Ascending aorta (tissue), 2 donors: ENCODE data around the gene DHX8. TPM values are rescaled to one million over a fixed set of nuclear protein-coding genes. Genes with fewer than 3 reads are reported as not detected.
A peak's percentile ranks its signal among the peaks of the same experiment; 100 is the strongest.

Source experiments
- DNase-seq, 2 donors: peaks; one replicate each; pipeline ENCODE4 v3.0.0-alpha.2; 2019; ENCODE audit warnings: low spot score in 2 of 2
- H3K27ac ChIP-seq, 2 donors: fragments of 200-600 bp; sonication (generic); one replicate each; pipeline ENCODE4 v1.5.1; 2016 to 2017; ENCODE audit warnings: mild to moderate bottlenecking in 1 of 2
- H3K27me3 ChIP-seq: fragments of 200-600 bp; sonication (generic); one replicate; pipeline ENCODE4 v1.5.1; 2017
- H3K36me3 ChIP-seq, 2 donors: fragments of 200-600 bp; sonication (generic); one replicate each; pipeline ENCODE4 v1.5.1; 2016
- H3K4me1 ChIP-seq, 2 donors: fragments of 200-600 bp; sonication (generic); one replicate each; pipeline ENCODE4 v1.5.1; 2016 to 2017; ENCODE audit warnings: mild to moderate bottlenecking in 1 of 2
- H3K4me3 ChIP-seq, 2 donors: fragments of 200-600 bp; sonication (generic); one replicate each; pipeline ENCODE4 v1.5.1; 2016 to 2017; ENCODE audit warnings: mild to moderate bottlenecking in 1 of 2
- H3K9me3 ChIP-seq, 2 donors: fragments of 200-600 bp; sonication (generic); one replicate each; pipeline ENCODE4 v1.5.1; 2016
- CTCF ChIP-seq, 3 experiments: fragments of 200-600 bp in 2 of 3; fragments of 450-650 bp in 1 of 3; sonication (generic) in 2 of 3; IDR thresholded peaks; one replicate each; pipeline ENCODE4 v1.5.1; 2016 to 2019; ENCODE audit warnings: antibody characterized with exemption in 3 of 3, mild to moderate bottlenecking in 1 of 3, moderate library complexity in 1 of 3
- intact Hi-C: fragments of 100-400 bp; cut with DNase I; formaldehyde crosslinking; loops from one replicate; pipeline ENCODE4 v1.15.1; 2023
- total RNA-seq: library from RNA; depleted of rRNA; stranded (reverse); fragments of >200 nt; gene quantifications from one replicate; pipeline ENCODE4 v1.1.0, GENCODE V29; 2016

DHX8 gene
- total RNA-seq, 1 donor from 2014 or later, result 50.0 TPM

GRCh38 chr17:43547189-43547550, 63.4 kb downstream of the DHX8 start:
- no peaks in the 10 kb centered on the region for H3K27me3 ChIP-seq
- intact Hi-C loops, result no loop called here
- no peak overlapping the region for H3K27ac ChIP-seq

GRCh38 chr17:43547659-43548256, 64.0 kb downstream of the DHX8 start:
- TF ChIP-seq CTCF (IDR thresholded peaks at IDR 0.05), result no peak
- H3K36me3 ChIP-seq, result no peaks in the 10 kb centered on the region
- no peak for DNase-seq
- peaks cover 2 to 6% of the 10 kb centered on the region in 2 donors for H3K4me1 ChIP-seq
- H3K27me3 ChIP-seq, result no peaks in the 10 kb centered on the region
- H3K4me3 ChIP-seq, result no peak overlapping the region
- H3K27ac ChIP-seq, result no peak overlapping the region
- no peaks in the 10 kb centered on the region for H3K9me3 ChIP-seq
- intact Hi-C loops, result no loop called here

More at GRCh38 chr17:43547189-43547550, 63.4 kb downstream of the DHX8 start:
- Histone ChIP-seq H3K9me3 (no peaks in the 10 kb centered on the region), H3K4me3 (peak overlapping the region in 1 of 2 donors; percentile 74), H3K4me1 (peaks cover 2 to 6% of the 10 kb centered on the region in 2 donors), H3K36me3 (no peaks in the 10 kb centered on the region)
- no peak for TF ChIP-seq CTCF (IDR thresholded peaks at IDR 0.05)
- no peak for DNase-seq

GRCh38 chr17:43548689-43549379, 65.1 kb downstream of the DHX8 start:
- Histone ChIP-seq H3K9me3 (no peaks in the 10 kb centered on the region), H3K27me3 (no peaks in the 10 kb centered on the region), H3K27ac (no peak overlapping the region), H3K4me3 (no peak overlapping the region), H3K4me1 (peaks cover 2 to 6% of the 10 kb centered on the region in 2 donors), H3K36me3 (no peaks in the 10 kb centered on the region)
- no peak for TF ChIP-seq CTCF (IDR thresholded peaks at IDR 0.05)
- intact Hi-C loops, result no loop called here
- DNase-seq, result no peak

GRCh38 chr17:43549496-43549895, 65.7 kb downstream of the DHX8 start:
- no peak for DNase-seq
- H3K27ac ChIP-seq, result no peak overlapping the region
- H3K4me1 ChIP-seq, result peaks cover 2 to 6% of the 10 kb centered on the region in 2 donors
- no peaks in the 10 kb centered on the region for H3K9me3 ChIP-seq
- no peaks in the 10 kb centered on the region for H3K36me3 ChIP-seq
- TF ChIP-seq CTCF (IDR thresholded peaks at IDR 0.05), result no peak
- H3K4me3 ChIP-seq, result no peak overlapping the region
- no peaks in the 10 kb centered on the region for H3K27me3 ChIP-seq
- intact Hi-C loops, result no loop called here

- no peak for TF ChIP-seq CTCF (IDR thresholded peaks at IDR 0.05)
- Histone ChIP-seq H3K27ac (no peak overlapping the region), H3K4me1 (peaks cover 0 to 6% of the 10 kb centered on the region in 2 donors), H3K27me3 (no peaks in the 10 kb centered on the region), H3K9me3 (no peaks in the 10 kb centered on the region), H3K36me3 (no peaks in the 10 kb centered on the region), H3K4me3 (no peak overlapping the region)
- DNase-seq, result no peak
- intact Hi-C loops, result no loop called here
These were observed 67.0 kb downstream of the DHX8 start for GRCh38 chr17:43550754-43551153.
